ENCODE data around the gene FAXC.
"Not testable (repeated sequence)": the region's sequence is repeated elsewhere in the genome, so short reads cannot be mapped to it uniquely, and the experiment has no call there.

Gene FAXC

GRCh38 chr6:99287523-99287922, 62.0 kb downstream of the FAXC start:
- no peak for DNase-seq (ENCODE audit: low spot score)

GRCh38 chr6:99285881-99286280, 63.6 kb downstream of the FAXC start:
- DNase-seq (ENCODE audit: low spot score): peak; percentile 45

GRCh38 chr6:99282479-99283062, 66.9 kb downstream of the FAXC start:
- peak; percentile 59 for DNase-seq (ENCODE audit: low spot score)

DNA sequence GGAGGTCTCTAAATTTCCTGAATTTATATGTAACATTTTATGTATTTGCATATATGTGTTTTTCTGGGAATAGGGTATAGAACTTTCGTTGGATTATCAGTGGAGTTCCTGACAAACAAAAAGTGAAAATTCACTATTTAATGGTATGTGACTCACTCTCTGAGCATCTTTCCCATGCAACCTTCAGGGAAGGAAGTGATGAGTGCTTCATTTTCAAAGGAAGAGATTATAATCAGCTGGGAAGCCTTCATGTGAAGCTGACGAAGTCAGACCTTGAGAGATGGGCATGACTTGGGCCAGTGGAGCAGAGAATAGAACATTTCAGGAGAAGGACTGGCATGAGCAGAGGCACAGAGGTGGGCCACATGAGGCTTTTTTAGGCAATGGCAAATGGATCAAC, 72.7 kb downstream of the FAXC start:
- DNase-seq (ENCODE audit: low spot score): no peak

DNA sequence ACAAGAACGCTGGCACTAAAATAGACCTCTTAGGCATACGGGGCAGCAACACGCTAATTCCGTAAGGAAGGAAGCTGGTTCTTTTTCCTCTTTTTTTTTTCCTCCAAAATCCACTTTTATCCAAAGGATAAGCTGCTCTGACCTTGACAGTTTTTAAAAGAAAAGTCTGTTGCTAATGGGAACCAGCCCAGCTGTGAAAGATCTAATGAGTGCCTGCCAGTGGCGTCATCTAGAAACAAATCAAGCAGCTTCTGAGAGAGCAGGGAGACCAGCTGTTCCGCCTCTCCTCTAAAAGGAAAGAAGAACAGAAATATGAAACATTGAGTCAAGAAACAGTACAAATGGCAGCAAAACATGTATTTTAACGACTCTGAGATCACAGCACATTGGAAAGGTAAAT, 78.6 kb downstream of the FAXC start:
- DNase-seq (ENCODE audit: low spot score): no peak

GRCh38 chr6:99270030-99270429, 79.4 kb downstream of the FAXC start:
- no peak for DNase-seq (ENCODE audit: low spot score)

DNA sequence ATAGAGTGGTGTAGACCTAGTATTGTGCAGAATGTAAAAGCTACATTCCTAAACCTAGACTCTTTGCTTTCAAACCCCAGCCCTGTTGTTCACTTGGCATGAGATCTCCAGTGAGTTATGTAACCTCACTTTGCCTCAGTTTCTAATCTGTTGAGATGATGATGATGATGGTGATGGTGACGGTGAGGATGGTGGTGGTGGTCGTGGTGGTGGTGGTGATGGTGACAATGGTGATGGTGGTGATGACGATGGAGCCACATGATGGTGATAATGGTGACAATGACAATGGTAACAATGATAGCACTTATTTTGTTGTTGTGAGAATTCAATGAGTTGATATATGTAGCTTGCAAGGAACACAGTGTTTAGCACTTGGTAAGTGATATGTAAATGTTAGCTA, 80.3 kb downstream of the FAXC start:
- no peak for DNase-seq (ENCODE audit: low spot score)

GRCh38 chr6:99266996-99267395, 82.5 kb downstream of the FAXC start:
- not testable (repeated sequence) for DNase-seq (ENCODE audit: low spot score)

GRCh38 chr6:99265447-99265846, 84.0 kb downstream of the FAXC start:
- not testable (repeated sequence) for DNase-seq (ENCODE audit: low spot score)

DNA sequence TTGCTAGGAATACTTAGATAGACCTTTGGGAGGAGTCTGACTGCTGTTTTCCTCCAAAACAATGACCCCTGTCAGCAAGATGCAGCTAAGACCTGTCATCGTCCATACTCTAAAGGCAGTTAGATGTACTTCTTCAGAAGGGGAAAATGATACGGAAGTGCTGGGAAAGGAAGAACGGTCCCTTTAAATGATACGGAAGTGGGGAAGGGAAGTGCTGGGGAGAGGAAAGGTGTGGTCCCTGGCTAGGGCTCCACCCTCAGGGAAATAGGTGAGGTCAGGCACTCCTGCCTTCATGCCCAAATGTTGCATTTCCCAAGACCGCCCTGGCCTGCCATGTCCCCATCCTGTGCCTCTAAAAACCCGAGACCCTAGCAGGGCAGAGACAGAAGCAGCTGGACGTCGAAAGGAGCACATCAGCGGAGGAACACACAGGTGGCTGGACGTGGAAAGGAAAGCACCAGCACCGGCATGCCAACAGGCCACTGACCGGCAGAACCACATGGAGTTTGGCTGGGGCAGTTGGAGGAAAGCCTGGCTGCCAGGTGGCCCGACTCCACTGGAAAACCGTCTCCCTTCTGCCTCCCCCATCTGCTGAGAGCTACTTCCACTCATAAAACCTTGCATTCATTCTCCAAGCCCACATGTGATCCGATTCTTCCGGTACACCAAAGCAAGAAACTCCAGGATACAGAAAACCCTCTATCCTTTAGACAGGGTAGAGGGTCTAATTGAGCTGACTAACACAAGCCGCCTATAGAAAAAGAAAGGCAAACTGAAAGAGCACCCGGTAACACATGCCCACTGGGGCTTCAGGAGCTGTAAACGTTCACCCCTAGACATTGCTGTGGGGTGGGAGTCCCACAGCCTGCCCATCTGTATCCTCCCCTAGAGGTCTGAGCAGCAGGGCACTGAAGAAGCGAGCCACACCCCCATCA, 94.6 kb downstream of the FAXC start:
- DNase-seq (ENCODE audit: low spot score): peak; percentile 93

DNA sequence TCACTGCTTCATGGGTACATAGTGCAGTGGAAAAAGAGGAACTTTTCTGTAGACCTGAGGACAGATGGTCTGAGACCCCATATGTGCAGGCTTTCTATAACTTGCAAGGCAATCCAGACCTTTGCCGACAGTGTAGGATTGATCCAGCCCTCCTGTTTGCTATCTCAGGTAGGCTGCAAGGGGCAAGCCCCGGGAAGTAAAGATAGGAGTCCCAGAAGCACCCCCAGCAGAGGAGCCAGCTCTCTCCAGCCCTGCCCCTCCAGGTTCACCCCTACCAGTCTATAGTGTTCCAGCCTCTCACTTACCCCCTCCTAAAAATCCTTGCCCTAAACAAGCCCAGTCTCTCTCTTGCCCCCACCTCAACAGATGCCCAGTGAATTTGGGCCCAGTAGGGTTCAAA, 96.2 kb downstream of the FAXC start:
- DNase-seq (ENCODE audit: low spot score): no peak

DNA sequence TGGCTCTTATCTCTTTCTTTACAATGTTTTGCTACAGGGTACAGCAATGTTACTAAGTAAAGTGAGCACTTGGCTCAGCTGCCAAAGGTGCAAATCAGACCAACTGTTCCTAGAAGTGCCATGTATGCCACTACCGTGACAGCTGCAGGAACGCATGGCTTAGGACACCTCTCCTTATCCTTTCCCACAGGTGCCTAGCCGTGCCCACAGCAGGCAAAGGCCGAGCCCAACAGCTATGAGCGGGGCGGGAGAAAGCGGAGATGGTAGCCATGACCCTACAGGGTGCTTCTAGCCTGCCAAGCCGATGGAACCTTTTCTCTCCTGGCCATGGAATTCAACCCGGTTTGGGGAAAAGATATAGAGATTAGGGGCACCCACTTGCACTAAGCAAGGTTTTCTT, 97.1 kb downstream of the FAXC start:
- DNase-seq (ENCODE audit: low spot score): peak; percentile 56

DNA sequence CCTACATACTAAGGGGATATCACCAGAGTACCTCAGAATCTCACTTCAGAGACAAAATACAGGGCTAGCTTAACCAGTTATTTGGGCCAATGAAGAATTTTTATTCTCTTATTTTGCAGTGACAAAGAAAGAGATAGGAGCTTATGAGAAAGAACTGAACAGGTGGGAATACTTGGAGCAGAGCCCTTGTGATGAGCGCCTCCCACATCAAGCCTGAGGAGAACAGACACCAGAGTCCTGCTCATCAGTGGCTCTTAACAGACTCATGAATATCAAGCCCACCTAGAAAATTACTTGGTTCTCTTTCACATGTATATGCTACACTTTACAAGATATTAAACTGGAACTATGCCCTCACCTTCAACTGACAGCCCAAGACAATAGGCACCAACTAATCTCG, 99.0 kb downstream of the FAXC start:
- peak; percentile 79 for DNase-seq (ENCODE audit: low spot score)

- DNase-seq (ENCODE audit: low spot score): no peak
Measured at GRCh38 chr6:99246602-99247001, 102.9 kb downstream of the FAXC start.

GRCh38 chr6:99241905-99242534, 107.5 kb downstream of the FAXC start:
- DNase-seq (ENCODE audit: low spot score): peak; percentile 61

DNA sequence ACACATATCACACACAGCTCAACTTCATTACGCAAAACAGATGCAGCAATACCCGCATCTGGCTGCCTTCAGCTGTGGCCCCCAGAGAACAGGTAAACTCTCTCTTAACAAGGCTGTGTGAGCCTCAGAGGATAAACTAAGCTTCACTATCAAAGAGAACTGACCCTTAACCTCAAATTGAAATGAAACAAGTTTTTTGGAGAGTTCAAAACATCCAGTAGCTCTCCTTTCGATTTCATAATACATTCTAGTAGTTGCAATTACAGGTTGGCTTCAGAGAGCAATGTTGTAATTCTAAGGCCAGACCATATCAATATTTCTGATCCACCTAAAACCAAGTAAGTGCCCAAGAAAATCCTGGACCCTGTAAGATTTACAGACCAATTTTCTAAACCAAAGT, 113.5 kb downstream of the FAXC start:
- DNase-seq (ENCODE audit: low spot score): no peak

- no peak for DNase-seq (ENCODE audit: low spot score)
Measured at GRCh38 chr6:99233219-99233618, 116.3 kb downstream of the FAXC start.

DNA sequence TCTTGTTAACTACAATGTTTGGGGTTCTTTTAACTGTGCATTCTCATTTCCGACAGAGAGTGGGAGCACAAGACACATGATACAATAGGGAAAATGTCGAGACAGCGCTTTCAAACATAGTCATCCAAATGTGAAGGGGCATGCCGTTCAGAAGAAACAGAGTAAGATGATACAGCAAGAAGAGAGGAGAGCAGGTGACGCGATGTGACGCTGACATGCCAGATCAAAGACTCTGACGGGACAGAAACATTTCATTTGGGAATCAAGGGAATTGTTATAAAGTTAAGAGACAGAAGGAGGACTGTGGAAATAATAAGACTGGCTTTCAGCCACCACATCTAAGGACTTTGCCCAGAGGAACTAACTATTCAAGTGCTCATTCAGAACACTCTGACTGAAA, 117.4 kb downstream of the FAXC start:
- no peak for DNase-seq (ENCODE audit: low spot score)

- no peak for DNase-seq (ENCODE audit: low spot score)
Measured at GRCh38 chr6:99225172-99225571, 124.3 kb downstream of the FAXC start.
